GM19463 (cell line): ENCODE measurements around the gene TBC1D17.
"Not testable (repeated sequence)": the region's sequence is repeated elsewhere in the genome, so short reads cannot be mapped to it uniquely, and the experiment has no call there.

Experiments used
- ATAC-seq: cut with Tn5 transposase; IDR thresholded peaks from one replicate; pipeline ENCODE4 v1.9.1; 2021; ENCODE audit warnings: mild to moderate bottlenecking, moderate library complexity; ENCODE audit not compliant: unreplicated experiment

The TBC1D17 gene

GRCh38 chr19:49916839-49917733 is 39.6 kb downstream of the TBC1D17 start:
- no peak for ATAC-seq

DNA sequence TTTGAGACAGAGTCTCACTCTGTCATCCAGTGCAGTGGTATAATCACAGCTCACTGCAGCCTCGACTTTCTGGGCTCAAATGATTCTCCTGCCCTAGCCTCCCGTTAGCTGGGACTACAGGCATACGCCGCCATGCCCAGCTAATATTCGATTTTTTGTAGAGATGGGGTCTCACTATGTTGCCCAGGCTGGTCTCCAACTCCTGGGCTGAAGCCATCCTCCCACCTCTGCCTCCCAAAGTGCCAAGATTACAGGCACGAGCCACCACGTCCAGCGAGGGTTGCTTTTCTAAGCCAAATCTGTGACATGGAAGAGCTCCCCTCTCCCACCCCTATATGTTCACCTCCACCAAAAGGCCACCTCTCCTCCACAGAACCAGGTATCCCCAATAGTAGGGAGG is 40.6 kb downstream of the TBC1D17 start:
- ATAC-seq: no peak

GRCh38 chr19:49920624-49921363 is 43.3 kb downstream of the TBC1D17 start:
- ATAC-seq: no peak

GRCh38 chr19:49921871-49922795 is 44.6 kb downstream of the TBC1D17 start:
- no peak for ATAC-seq

- ATAC-seq: no peak
Measured at GRCh38 chr19:49923055-49924003, 45.8 kb downstream of the TBC1D17 start.

DNA sequence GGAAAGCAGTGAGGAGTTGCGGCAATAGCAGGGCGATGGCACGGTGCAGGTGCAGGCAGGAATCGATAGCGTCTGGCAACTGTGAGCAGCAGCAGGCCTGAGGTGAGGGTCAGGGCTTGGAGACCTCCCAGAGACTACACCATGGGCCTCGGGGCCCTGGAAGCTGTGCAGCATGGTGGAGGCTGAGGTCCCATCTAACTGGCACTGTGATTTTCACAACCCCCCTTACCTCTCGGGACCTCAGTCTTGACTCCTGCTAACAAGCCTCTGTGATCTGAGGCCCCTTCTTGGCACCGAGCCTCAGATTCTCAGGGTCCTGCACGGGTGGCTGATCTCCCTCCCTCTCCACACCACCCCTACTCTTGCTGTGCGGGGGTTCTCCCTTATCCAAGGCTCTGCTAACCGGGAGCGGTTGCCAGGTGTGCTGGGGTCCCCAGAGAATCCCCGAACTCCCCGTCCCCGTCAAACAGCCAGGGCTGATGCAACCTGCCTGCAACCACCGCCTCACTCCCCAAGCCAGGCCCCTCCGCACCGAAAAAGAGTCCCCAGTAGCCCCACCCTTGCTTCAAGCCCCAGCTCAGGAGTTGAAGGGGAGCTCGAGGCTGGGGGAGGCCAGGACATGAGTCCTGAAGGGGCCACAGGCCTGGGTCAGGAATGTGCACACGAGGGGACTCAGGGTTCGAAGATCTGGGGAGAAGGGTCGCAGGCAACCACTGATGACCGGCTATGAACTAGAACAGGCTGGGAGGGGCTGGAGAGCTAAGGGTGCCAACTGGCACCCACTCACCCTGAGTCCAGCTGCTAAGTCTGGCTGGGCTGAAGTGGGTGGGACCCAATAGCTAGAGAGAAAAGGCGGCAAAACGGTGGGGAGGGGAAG is 46.7 kb downstream of the TBC1D17 start:
- no peak for ATAC-seq

DNA sequence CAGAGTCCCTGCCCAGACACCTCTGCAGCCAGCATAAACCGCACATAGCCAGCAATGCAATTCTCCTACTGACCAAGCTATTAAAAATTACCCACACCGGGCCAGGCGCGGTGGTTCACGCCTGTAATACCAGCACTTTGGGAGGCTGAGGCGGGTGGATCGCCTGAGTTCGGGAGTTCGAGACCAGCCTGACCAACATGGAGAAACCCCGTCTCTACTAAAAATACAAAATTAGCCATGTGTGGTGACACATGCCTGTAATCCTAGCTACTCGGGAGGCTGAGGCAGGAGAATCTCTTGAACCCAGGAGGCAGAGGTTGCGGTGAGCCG is 47.3 kb downstream of the TBC1D17 start:
- not testable (repeated sequence) for ATAC-seq

DNA sequence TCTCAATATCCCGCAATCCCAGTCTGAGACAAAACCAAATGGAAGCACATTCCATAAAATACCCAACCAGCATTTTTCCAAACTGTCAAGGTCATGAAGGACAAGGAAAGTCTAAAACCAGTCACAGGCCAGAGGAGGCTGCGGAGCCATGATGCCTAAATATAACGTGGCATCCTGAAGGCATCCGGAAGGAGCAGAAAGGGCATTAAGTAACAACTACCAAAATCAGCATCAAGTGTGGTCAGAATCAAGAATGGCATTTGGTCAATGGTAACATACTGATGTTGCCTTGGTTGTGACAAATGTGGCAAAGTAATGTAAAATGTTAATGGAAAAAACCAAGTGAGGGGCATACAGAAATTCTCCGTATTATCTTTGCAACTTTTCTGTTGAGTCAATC is 48.0 kb downstream of the TBC1D17 start:
- ATAC-seq: no peak

DNA sequence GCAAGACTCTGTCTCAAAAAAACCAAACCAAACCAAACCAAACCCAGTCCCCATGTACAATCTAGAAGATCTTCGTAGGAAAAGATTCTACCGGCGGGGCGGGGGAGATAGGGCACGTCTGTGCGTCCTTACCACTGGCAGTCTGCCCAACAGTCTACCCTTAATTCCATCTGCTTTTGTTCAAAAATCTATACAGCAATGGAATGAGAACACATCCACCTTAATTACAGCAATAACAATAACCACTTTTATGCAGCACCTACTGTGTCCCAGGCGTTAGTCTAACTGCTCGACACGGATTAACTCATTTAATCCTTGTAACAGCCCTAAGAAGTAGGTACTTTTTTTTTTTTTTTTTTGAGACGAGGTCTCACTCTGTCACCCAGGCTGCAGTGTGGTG is 49.0 kb downstream of the TBC1D17 start:
- no peak for ATAC-seq

- ATAC-seq: no peak
Measured at GRCh38 chr19:49927526-49928264, 50.2 kb downstream of the TBC1D17 start.

GRCh38 chr19:49929121-49929610 is 51.7 kb downstream of the TBC1D17 start, which contains the start of the genes ATF5 and NUP62:
TSS of gene ATF5 (plus strand) at chr19:49929205. CDS start at chr19:49930851, 1,646 bp downstream.
TSS of gene NUP62 (minus strand) at chr19:49929504. CDS start at chr19:49909807, 19,697 bp downstream.
- ATAC-seq: peak; percentile 45

GRCh38 chr19:49929611-49930482 is 52.3 kb downstream of the TBC1D17 start:
- peak; percentile 66 for ATAC-seq

DNA sequence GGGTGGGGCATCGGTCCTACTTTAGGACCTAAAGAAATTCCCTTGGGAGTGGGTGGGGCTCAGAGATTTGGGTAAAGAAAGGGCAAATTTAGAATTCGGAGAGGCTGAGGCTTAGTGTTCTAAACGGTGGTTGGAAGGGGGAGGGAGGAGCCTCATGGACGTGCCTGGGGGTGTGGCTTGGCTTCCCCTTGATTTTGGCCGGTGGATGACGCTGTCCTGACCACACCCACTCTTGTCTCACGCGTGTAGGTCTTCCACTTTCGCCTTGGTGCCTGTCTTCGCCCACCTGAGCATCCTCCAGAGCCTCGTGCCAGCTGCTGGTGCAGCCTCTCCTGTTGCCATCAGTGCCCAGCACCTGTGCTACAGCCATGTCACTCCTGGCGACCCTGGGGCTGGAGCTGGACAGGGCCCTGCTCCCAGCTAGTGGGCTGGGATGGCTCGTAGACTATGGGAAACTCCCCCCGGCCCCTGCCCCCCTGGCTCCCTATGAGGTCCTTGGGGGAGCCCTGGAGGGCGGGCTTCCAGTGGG is 53.0 kb downstream of the TBC1D17 start:
- ATAC-seq: no peak

DNA sequence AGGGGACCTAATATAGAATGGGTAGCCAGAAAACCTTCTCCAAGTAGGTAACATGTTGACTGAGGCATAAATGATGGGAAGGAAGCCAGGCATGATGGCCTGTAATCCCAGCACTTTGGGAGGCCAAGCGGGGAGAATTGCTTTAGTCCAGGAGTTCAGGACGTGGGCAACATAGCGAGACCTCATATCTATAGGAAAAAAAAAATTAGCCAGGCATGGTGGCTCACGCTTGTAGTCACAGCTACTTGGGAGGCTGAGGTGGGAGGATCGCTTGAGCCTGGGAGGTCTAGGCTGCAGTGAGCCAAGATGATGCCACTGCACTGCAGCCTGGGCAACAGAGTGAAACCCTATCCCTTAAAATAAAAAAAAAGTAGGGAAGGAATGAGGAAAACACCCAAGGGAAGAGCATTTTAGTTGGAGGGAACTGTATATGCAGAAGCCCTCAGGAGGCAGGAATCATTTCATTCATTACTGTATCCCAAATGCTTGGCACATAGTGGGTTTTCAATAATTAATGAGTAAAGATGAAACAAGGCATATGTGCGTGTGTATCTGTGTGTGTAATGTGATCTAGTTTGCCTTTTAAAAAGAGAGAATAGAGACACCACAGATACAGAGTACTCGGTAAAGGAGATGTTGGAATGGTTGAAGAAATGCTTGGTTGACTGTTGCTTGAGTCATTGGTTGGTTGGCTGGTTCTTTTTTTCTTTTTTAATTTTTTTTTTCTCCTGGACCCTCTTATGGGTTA is 54.0 kb downstream of the TBC1D17 start:
- ATAC-seq: no peak

DNA sequence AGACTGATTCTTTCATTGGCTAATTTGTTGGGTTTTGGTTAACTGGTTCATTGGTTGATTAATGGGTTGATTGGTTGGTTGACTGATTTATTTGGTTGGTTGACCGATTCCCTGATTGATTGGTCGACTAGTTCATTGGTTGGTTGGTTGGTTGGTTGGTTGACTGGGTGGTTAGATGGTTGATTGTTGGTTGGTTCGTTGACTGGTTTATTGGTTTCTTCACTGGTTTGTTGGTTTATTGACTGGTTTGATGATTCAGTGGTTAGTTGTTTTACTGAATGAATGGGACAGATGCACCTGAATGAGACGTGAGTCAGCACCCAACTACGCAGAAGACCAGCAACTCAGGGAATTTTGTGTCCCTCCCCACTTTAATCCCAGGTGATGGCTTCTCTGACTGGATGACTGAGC is 54.5 kb downstream of the TBC1D17 start:
- ATAC-seq: no peak

DNA sequence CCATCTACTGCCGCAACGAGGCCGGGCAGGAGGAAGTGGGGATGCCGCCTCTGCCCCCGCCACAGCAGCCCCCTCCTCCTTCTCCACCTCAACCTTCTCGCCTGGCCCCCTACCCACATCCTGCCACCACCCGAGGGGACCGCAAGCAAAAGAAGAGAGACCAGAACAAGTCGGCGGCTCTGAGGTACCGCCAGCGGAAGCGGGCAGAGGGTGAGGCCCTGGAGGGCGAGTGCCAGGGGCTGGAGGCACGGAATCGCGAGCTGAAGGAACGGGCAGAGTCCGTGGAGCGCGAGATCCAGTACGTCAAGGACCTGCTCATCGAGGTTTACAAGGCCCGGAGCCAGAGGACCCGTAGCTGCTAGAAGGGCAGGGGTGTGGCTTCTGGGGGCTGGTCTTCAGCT is 55.2 kb downstream of the TBC1D17 start:
- ATAC-seq: no peak
